Measurements from ENCODE around the gene CREBRF.
"Not testable (repeated sequence)": the region's sequence is repeated elsewhere in the genome, so short reads cannot be mapped to it uniquely, and the experiment has no call there.

Gene CREBRF

DNA sequence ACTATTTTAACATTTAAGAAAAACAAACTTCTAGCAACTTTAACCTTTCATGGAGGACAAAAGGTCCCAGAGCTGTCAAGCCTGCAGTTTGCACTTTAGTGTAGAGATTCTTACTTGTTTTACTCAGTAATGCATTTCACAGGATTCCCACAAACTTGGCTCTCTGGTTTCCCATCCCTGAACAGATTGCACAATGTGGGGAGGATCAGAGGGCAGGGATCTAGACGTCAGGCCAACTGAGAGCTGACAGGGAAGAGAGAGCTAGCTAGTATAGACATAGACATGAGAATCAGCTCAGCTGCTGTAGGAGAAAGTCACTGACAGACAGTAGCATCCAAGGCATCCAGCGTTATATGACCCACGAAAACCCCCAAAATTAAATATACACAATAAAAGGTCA is 67.3 kb downstream of the CREBRF start:
- no peaks in the 10 kb centered on the region for H3F3A ChIP-seq (ENCODE audit: insufficient read depth)
- H4K20me1 ChIP-seq (ENCODE audit: low read depth, low read length), result no peaks in the 10 kb centered on the region
- H3K9me2 ChIP-seq (replicated peaks; ENCODE audit: insufficient read depth, low read length), result no peaks in the 10 kb centered on the region
- no peaks in the 10 kb centered on the region for H3K9me3 ChIP-seq (ENCODE audit: insufficient read depth, low read length)
- H3K36me3 ChIP-seq (ENCODE audit: low read length), result peaks cover 3% of the 10 kb centered on the region; the same call in 1 of the 2 replicates
- H3K27me3 ChIP-seq (ENCODE audit: low read length), result no peaks in the 10 kb centered on the region
- no peak overlapping the region for H3K4me3 ChIP-seq (ENCODE audit: insufficient read depth, low read length, poor library complexity, severe bottlenecking)
- H3K4me2 ChIP-seq (ENCODE audit: low read depth, low read length, poor library complexity, severe bottlenecking), result no peak overlapping the region
- H3K79me2 ChIP-seq (ENCODE audit: insufficient read depth, low read length), result no peaks in the 10 kb centered on the region
- no peak overlapping the region for H2AFZ ChIP-seq (ENCODE audit: low read depth, low read length, severe bottlenecking)
- no peak for TF ChIP-seq EZH2phosphoT487 (conservative IDR thresholded peaks at IDR 0.05; ENCODE audit: low read length)
- no peak for TF ChIP-seq CTCF (IDR thresholded peaks at IDR 0.05; ENCODE audit: insufficient read depth, low read length, poor library complexity, severe bottlenecking)
- no peak overlapping the region for H3K27ac ChIP-seq (ENCODE audit: low read depth, low read length)
- no peak overlapping the region for H3K9ac ChIP-seq (ENCODE audit: low read length)

GRCh38 chr5:173132166-173132565 is 76.0 kb downstream of the CREBRF start:
- H3K4me3 ChIP-seq (ENCODE audit: insufficient read depth, low read length, poor library complexity, severe bottlenecking); H2AFZ ChIP-seq (ENCODE audit: low read depth, low read length, severe bottlenecking); H4K20me1 ChIP-seq (ENCODE audit: low read depth, low read length); H3K27ac ChIP-seq (ENCODE audit: low read depth, low read length); H3F3A ChIP-seq (ENCODE audit: insufficient read depth); H3K9me3 ChIP-seq (ENCODE audit: insufficient read depth, low read length); H3K27me3 ChIP-seq (ENCODE audit: low read length); H3K9ac ChIP-seq (ENCODE audit: low read length); H3K9me2 ChIP-seq (replicated peaks; ENCODE audit: insufficient read depth, low read length); H3K4me2 ChIP-seq (ENCODE audit: low read depth, low read length, poor library complexity, severe bottlenecking); H3K36me3 ChIP-seq (ENCODE audit: low read length); H3K79me2 ChIP-seq (ENCODE audit: insufficient read depth, low read length): not testable (repeated sequence)

GRCh38 chr5:173138707-173139106 is 82.6 kb downstream of the CREBRF start:
- TF ChIP-seq CTCF (IDR thresholded peaks at IDR 0.05; ENCODE audit: insufficient read depth, low read length, poor library complexity, severe bottlenecking), result no peak
- TF ChIP-seq EZH2phosphoT487 (conservative IDR thresholded peaks at IDR 0.05; ENCODE audit: low read length), result no peak
- H3F3A ChIP-seq (ENCODE audit: insufficient read depth), result no peaks in the 10 kb centered on the region
- no peak overlapping the region for H3K4me2 ChIP-seq (ENCODE audit: low read depth, low read length, poor library complexity, severe bottlenecking)
- H2AFZ ChIP-seq (ENCODE audit: low read depth, low read length, severe bottlenecking), result no peak overlapping the region
- no peak overlapping the region for H3K4me3 ChIP-seq (ENCODE audit: insufficient read depth, low read length, poor library complexity, severe bottlenecking)
- H3K9ac ChIP-seq (ENCODE audit: low read length), result no peak overlapping the region
- no peaks in the 10 kb centered on the region for H3K36me3 ChIP-seq (ENCODE audit: low read length)
- no peaks in the 10 kb centered on the region for H3K79me2 ChIP-seq (ENCODE audit: insufficient read depth, low read length)
- H4K20me1 ChIP-seq (ENCODE audit: low read depth, low read length), result no peaks in the 10 kb centered on the region
- H3K9me2 ChIP-seq (replicated peaks; ENCODE audit: insufficient read depth, low read length), result no peaks in the 10 kb centered on the region
- no peaks in the 10 kb centered on the region for H3K9me3 ChIP-seq (ENCODE audit: insufficient read depth, low read length)
- H3K27ac ChIP-seq (ENCODE audit: low read depth, low read length), result no peak overlapping the region
- no peaks in the 10 kb centered on the region for H3K27me3 ChIP-seq (ENCODE audit: low read length)

- H3K27ac ChIP-seq (ENCODE audit: low read depth, low read length), result no peak overlapping the region
- H3K9ac ChIP-seq (ENCODE audit: low read length), result no peak overlapping the region
- H3K27me3 ChIP-seq (ENCODE audit: low read length), result no peaks in the 10 kb centered on the region
- TF ChIP-seq CTCF (IDR thresholded peaks at IDR 0.05; ENCODE audit: insufficient read depth, low read length, poor library complexity, severe bottlenecking) (no peak), EZH2phosphoT487 (conservative IDR thresholded peaks at IDR 0.05; ENCODE audit: low read length) (no peak)
- H4K20me1 ChIP-seq (ENCODE audit: low read depth, low read length), result no peaks in the 10 kb centered on the region
- no peaks in the 10 kb centered on the region for H3K36me3 ChIP-seq (ENCODE audit: low read length)
- H2AFZ ChIP-seq (ENCODE audit: low read depth, low read length, severe bottlenecking), result no peak overlapping the region
- H3K4me2 ChIP-seq (ENCODE audit: low read depth, low read length, poor library complexity, severe bottlenecking), result no peak overlapping the region
- no peaks in the 10 kb centered on the region for H3K9me3 ChIP-seq (ENCODE audit: insufficient read depth, low read length)
- no peak overlapping the region for H3K4me3 ChIP-seq (ENCODE audit: insufficient read depth, low read length, poor library complexity, severe bottlenecking)
- no peaks in the 10 kb centered on the region for H3K9me2 ChIP-seq (replicated peaks; ENCODE audit: insufficient read depth, low read length)
- H3F3A ChIP-seq (ENCODE audit: insufficient read depth), result no peaks in the 10 kb centered on the region
- no peaks in the 10 kb centered on the region for H3K79me2 ChIP-seq (ENCODE audit: insufficient read depth, low read length)
Measured at GRCh38 chr5:173139631-173140030, 83.5 kb downstream of the CREBRF start.

All from SU-DHL-6 (cell line).